CD4-positive, alpha-beta memory T cell (primary cell): Measurements from ENCODE around the gene LIPG. TPM values are rescaled to one million over a fixed set of nuclear protein-coding genes. Genes with fewer than 3 reads are reported as not detected.

ENCODE experiments used
- CTCF ChIA-PET: fragments of 350-600 bp; sonication (Branson Sonifier 250); formaldehyde crosslinking; loops from one replicate; lab custom pipeline; 2021; ENCODE audit warnings: inconsistent platforms; ENCODE audit not compliant: partially characterized antibody; lab: Charles Lee
- POLR2A ChIA-PET: fragments of 350-600 bp; sonication (Branson Sonifier 250); formaldehyde crosslinking; loops from one replicate; lab custom pipeline; 2021; ENCODE audit not compliant: partially characterized antibody; lab: Charles Lee
- DNase-seq, 5 donors: peaks; one replicate each; pipeline versions ENCODE4 v3.0.0 to v3.0.0-alpha.2; 2020 to 2022; ENCODE audit warnings: mixed read lengths in 1 of 5
- H3K27ac ChIP-seq: one replicate; pipeline ENCODE4 v1.7.0; 2013; ENCODE audit warnings: low read depth, low read length
- H3K27me3 ChIP-seq: 2 replicates; pipeline ENCODE4 v1.7.0; 2013; ENCODE audit warnings: mild to moderate bottlenecking, low read length, moderate library complexity; ENCODE audit not compliant: insufficient read depth
- H3K36me3 ChIP-seq: 2 replicates; pipeline ENCODE4 v1.7.0; 2013; ENCODE audit warnings: mild to moderate bottlenecking, low read length, moderate library complexity; ENCODE audit not compliant: insufficient read depth
- H3K4me1 ChIP-seq: 2 replicates; pipeline ENCODE4 v1.7.0; 2013; ENCODE audit warnings: mild to moderate bottlenecking, low read length, moderate library complexity; ENCODE audit not compliant: insufficient read depth
- H3K4me3 ChIP-seq, 2 donors: one replicate each; pipeline ENCODE4 v1.7.0; 2013; ENCODE audit warnings: low read length in 2 of 2, mild to moderate bottlenecking in 1 of 2
- H3K9me3 ChIP-seq, 2 donors: one replicate each; pipeline ENCODE4 v1.7.0; 2013; ENCODE audit warnings: low read length in 2 of 2, control low read depth in 1 of 2; ENCODE audit not compliant: control insufficient read depth in 1 of 2
- H3K27ac Mint-ChIP-seq, 7 donors: one replicate each; pipeline ENCODE4 v1.8.0; 2020 to 2021; ENCODE audit warnings: mixed read lengths in 7 of 7, mild to moderate bottlenecking in 6 of 7, inconsistent platforms in 3 of 7, moderate library complexity in 3 of 7
- H3K27me3 Mint-ChIP-seq, 2 donors: one replicate each; pipeline ENCODE4 v1.8.0; 2020 to 2021; ENCODE audit warnings: mixed read lengths in 2 of 2
- H3K36me3 Mint-ChIP-seq, 2 donors: one replicate each; pipeline ENCODE4 v1.8.0; 2020 to 2021; ENCODE audit warnings: mixed read lengths in 2 of 2, inconsistent platforms in 1 of 2, mild to moderate bottlenecking in 1 of 2
- H3K4me1 Mint-ChIP-seq, 4 donors: one replicate each; pipeline ENCODE4 v1.8.0; 2020 to 2021; ENCODE audit warnings: mixed read lengths in 4 of 4, mild to moderate bottlenecking in 1 of 4
- H3K4me3 Mint-ChIP-seq, 8 donors: one replicate each; pipeline ENCODE4 v1.8.0; 2020 to 2021; ENCODE audit warnings: mixed read lengths in 8 of 8, mild to moderate bottlenecking in 7 of 8, moderate library complexity in 6 of 8, inconsistent platforms in 3 of 8
- H3K9me3 Mint-ChIP-seq, 8 donors: one replicate each; pipeline ENCODE4 v1.8.0; 2020 to 2021; ENCODE audit warnings: mixed read lengths in 8 of 8, mild to moderate bottlenecking in 5 of 8, inconsistent platforms in 3 of 8, moderate library complexity in 1 of 8
- intact Hi-C: fragments of 100-400 bp; cut with micrococcal nuclease; formaldehyde crosslinking; loops from one replicate; pipeline ENCODE4 v1.15.1; 2023
- polyA plus RNA-seq, 2 donors: library from polyadenylated mRNA; unstranded; fragments of 300-500 nt; fragmentation: Illumina TruSeq; gene quantifications; one replicate each; pipeline ENCODE4 v1.2.3, GENCODE V29; 2021
- total RNA-seq, 2 experiments: library from RNA; stranded (reverse); gene quantifications; one replicate each; pipeline ENCODE4 v1.2.3, GENCODE V29; 2021

LIPG gene
- total and polyA plus RNA-seq, 4 experiments from 2014 or later, result not detected

GRCh38 chr18:49564518-49564834, 2.6 kb downstream of the LIPG start:
- no peak for DNase-seq
- H3K4me3 Mint-ChIP-seq, result no peak overlapping the region
- H3K36me3 ChIP-seq, result no peaks in the 10 kb centered on the region
- H3K4me1 Mint-ChIP-seq, result peaks cover 14 to 36% (median 22%) of the 10 kb centered on the region in 4 donors
- H3K9me3 Mint-ChIP-seq, result peaks cover 0 to 2% (median 0%) of the 10 kb centered on the region in 8 donors
- H3K27ac Mint-ChIP-seq, result no peak overlapping the region
- POLR2A ChIA-PET, result no interaction called here
- intact Hi-C loops, result no loop called here
- H3K27ac ChIP-seq, result no peak overlapping the region
- peaks cover 49 to 57% of the 10 kb centered on the region in 2 donors for H3K27me3 Mint-ChIP-seq
- CTCF ChIA-PET, result no interaction called here
- peaks cover 27% of the 10 kb centered on the region for H3K27me3 ChIP-seq
- no peaks in the 10 kb centered on the region for H3K36me3 Mint-ChIP-seq
- peaks cover 23% of the 10 kb centered on the region for H3K4me1 ChIP-seq
- H3K4me3 ChIP-seq, result no peak overlapping the region
- H3K9me3 ChIP-seq, result no peaks in the 10 kb centered on the region

DNA sequence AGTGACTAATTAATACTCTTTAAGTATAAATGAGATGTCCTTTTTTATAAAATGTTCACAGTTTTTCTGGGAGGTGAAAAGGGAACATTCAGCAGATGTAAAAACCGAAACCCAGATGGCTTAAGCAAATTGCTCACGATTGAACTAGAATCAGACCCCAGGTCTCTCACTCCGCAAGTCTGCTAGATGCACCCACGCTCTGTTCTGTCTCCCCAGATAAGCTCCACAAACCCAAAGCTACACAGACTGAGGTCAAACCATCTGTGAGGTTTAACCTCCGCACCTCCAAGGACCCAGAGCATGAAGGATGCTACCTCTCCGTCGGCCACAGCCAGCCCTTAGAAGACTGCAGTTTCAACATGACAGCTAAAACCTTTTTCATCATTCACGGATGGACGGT, 3.2 kb downstream of the LIPG start:
- no peaks in the 10 kb centered on the region for H3K36me3 Mint-ChIP-seq

GRCh38 chr18:49565612-49566011, 3.8 kb downstream of the LIPG start:
- Histone ChIP-seq H3K27ac (no peak overlapping the region), H3K36me3 (no peaks in the 10 kb centered on the region), H3K27me3 (peaks cover 27% of the 10 kb centered on the region), H3K4me1 (peaks cover 20% of the 10 kb centered on the region), H3K9me3 (no peaks in the 10 kb centered on the region), H3K4me3 (no peak overlapping the region)
- Mint-ChIP-seq H3K27me3 (peaks cover 42 to 54% of the 10 kb centered on the region in 2 donors), H3K27ac (no peak overlapping the region), H3K4me3 (no peak overlapping the region), H3K4me1 (peaks cover 14 to 31% (median 17%) of the 10 kb centered on the region in 4 donors), H3K9me3 (peaks cover 0 to 2% (median 0%) of the 10 kb centered on the region in 8 donors), H3K36me3 (no peaks in the 10 kb centered on the region)
- POLR2A ChIA-PET, result no interaction called here
- intact Hi-C loops, result no loop called here
- CTCF ChIA-PET, result interaction anchor here (1.9 kb wide), 1 partner anchor 294 kb away, joined by 8 read pairs; no protein-coding TSS in a partner anchor
- no peak for DNase-seq

More for the DNA sequence above, 3.2 kb downstream of the LIPG start:
- H3K27me3 ChIP-seq, result peaks cover 27% of the 10 kb centered on the region
- peaks cover 46 to 58% of the 10 kb centered on the region in 2 donors for H3K27me3 Mint-ChIP-seq
- H3K4me1 ChIP-seq, result peaks cover 23% of the 10 kb centered on the region
- H3K4me1 Mint-ChIP-seq, result peaks cover 14 to 36% (median 21%) of the 10 kb centered on the region in 4 donors
- no peaks in the 10 kb centered on the region for H3K36me3 ChIP-seq
- H3K4me3 Mint-ChIP-seq, result no peak overlapping the region
- no peak overlapping the region for H3K27ac ChIP-seq
- H3K27ac Mint-ChIP-seq, result no peak overlapping the region
- DNase-seq, result no peak
- no peaks in the 10 kb centered on the region for H3K9me3 ChIP-seq
- ChIA-PET CTCF (interaction anchor here (1.9 kb wide), 1 partner anchor 294 kb away, joined by 8 read pairs; no protein-coding TSS in a partner anchor), POLR2A (no interaction called here)
- H3K4me3 ChIP-seq, result no peak overlapping the region
- intact Hi-C loops, result no loop called here
- peaks cover 0 to 2% (median 0%) of the 10 kb centered on the region in 8 donors for H3K9me3 Mint-ChIP-seq

GRCh38 chr18:49566217-49566770, 4.4 kb downstream of the LIPG start:
- no peak overlapping the region for H3K4me3 Mint-ChIP-seq
- peaks cover 0 to 2% (median 0%) of the 10 kb centered on the region in 8 donors for H3K9me3 Mint-ChIP-seq
- H3K27me3 ChIP-seq, result peaks cover 21% of the 10 kb centered on the region
- CTCF ChIA-PET, result interaction anchor here (1.9 kb wide), 1 partner anchor 293 kb away, joined by 8 read pairs; no protein-coding TSS in a partner anchor
- no peak overlapping the region for H3K27ac Mint-ChIP-seq
- peaks cover 13% of the 10 kb centered on the region for H3K4me1 ChIP-seq
- DNase-seq, result no peak
- H3K36me3 Mint-ChIP-seq, result no peaks in the 10 kb centered on the region
- peaks cover 9 to 24% (median 12%) of the 10 kb centered on the region in 4 donors for H3K4me1 Mint-ChIP-seq
- peaks cover 38 to 48% of the 10 kb centered on the region in 2 donors for H3K27me3 Mint-ChIP-seq
- POLR2A ChIA-PET, result no interaction called here
- no peaks in the 10 kb centered on the region for H3K9me3 ChIP-seq
- intact Hi-C loops, result no loop called here
- H3K36me3 ChIP-seq, result no peaks in the 10 kb centered on the region
- H3K27ac ChIP-seq, result no peak overlapping the region
- no peak overlapping the region for H3K4me3 ChIP-seq

GRCh38 chr18:49566985-49567384, 5.1 kb downstream of the LIPG start:
- Histone ChIP-seq H3K4me3 (no peak overlapping the region), H3K36me3 (no peaks in the 10 kb centered on the region), H3K4me1 (peaks cover 6% of the 10 kb centered on the region), H3K27ac (no peak overlapping the region), H3K27me3 (peaks cover 17% of the 10 kb centered on the region), H3K9me3 (no peaks in the 10 kb centered on the region)
- ChIA-PET CTCF (interaction anchor here (1.9 kb wide), 1 partner anchor 292 kb away, joined by 8 read pairs; no protein-coding TSS in a partner anchor), POLR2A (no interaction called here)
- Mint-ChIP-seq H3K4me1 (peaks cover 5 to 17% (median 8%) of the 10 kb centered on the region in 4 donors), H3K4me3 (no peak overlapping the region), H3K9me3 (peaks cover 0 to 2% (median 0%) of the 10 kb centered on the region in 8 donors), H3K27me3 (peaks cover 32 to 41% of the 10 kb centered on the region in 2 donors), H3K36me3 (no peaks in the 10 kb centered on the region), H3K27ac (no peak overlapping the region)
- intact Hi-C loops, result no loop called here
- DNase-seq, result no peak

DNA sequence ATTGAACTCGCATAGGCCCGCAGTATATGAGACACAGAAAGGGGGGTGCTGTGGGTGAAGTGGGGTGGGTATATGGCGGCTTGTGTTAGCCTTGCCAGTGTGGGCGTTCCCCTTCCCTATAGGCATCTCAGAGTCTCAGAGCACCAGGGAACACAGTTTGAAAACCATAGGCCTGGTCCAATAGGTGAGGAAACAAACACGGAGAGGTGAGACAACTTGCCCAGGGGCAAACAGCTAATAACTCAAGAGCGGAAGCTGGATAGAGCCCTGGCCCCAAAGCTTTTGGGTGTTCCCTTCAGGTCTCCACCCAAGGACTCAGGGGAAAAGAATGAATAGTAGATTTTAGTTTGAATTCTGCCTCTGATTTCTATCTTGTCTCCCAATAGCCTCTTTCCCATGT, 7.9 kb downstream of the LIPG start:
- no peaks in the 10 kb centered on the region for H3K9me3 Mint-ChIP-seq
- Histone ChIP-seq H3K4me1 (no peaks in the 10 kb centered on the region), H3K27me3 (peaks cover 5% of the 10 kb centered on the region), H3K9me3 (no peaks in the 10 kb centered on the region), H3K27ac (no peak overlapping the region), H3K36me3 (no peaks in the 10 kb centered on the region), H3K4me3 (no peak overlapping the region)
- intact Hi-C loops, result no loop called here
- no peak for DNase-seq
- no peak overlapping the region for H3K27ac Mint-ChIP-seq
- no peak overlapping the region for H3K4me3 Mint-ChIP-seq
- no peaks in the 10 kb centered on the region for H3K36me3 Mint-ChIP-seq
- ChIA-PET CTCF (interaction anchor here (1.0 to 1.7 kb wide), 2 partner anchors 11 to 59 kb away, joined by 3 to 4 read pairs; no protein-coding TSS in a partner anchor), POLR2A (interaction anchor here (0.6 kb wide), 1 partner anchor 291 kb away, joined by 3 read pairs; no protein-coding TSS in a partner anchor)
- H3K4me1 Mint-ChIP-seq, result no peaks in the 10 kb centered on the region
- peaks cover 15 to 18% of the 10 kb centered on the region in 2 donors for H3K27me3 Mint-ChIP-seq

DNA sequence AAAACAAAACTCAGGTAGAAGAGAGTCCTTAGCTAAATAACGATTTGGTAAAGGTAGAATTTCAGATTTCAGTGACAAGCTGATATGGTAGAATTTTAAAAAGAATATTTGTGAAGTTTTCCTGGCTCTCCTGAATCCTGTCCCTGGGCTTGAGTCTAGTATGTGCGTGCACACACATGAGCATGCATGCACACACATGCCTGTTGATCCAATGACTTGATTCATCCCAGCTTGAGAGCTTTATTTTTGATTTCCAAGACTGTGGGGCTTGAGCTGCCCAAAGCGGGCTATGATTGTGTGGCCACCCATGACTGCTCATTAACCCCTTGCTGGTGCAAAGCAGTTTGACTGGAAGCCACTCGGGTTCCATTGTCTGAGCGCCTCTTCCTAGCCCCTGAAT, 9.0 kb downstream of the LIPG start:
- peaks cover 8 to 11% of the 10 kb centered on the region in 2 donors for H3K27me3 Mint-ChIP-seq
- CTCF ChIA-PET, result interaction anchor here (1.0 kb wide), 1 partner anchor 12 kb away, joined by 3 read pairs; no protein-coding TSS in a partner anchor
- no peaks in the 10 kb centered on the region for H3K9me3 Mint-ChIP-seq
- no peaks in the 10 kb centered on the region for H3K36me3 Mint-ChIP-seq
- H3K4me1 ChIP-seq, result no peaks in the 10 kb centered on the region
- POLR2A ChIA-PET, result no interaction called here
- H3K4me3 Mint-ChIP-seq, result peak overlapping the region in 1 of 8 donors; percentile 36
- H3K36me3 ChIP-seq, result no peaks in the 10 kb centered on the region
- H3K27ac Mint-ChIP-seq, result no peak overlapping the region
- intact Hi-C loops, result no loop called here
- H3K4me1 Mint-ChIP-seq, result no peaks in the 10 kb centered on the region
- DNase-seq, result no peak
- no peaks in the 10 kb centered on the region for H3K9me3 ChIP-seq
- H3K27ac ChIP-seq, result no peak overlapping the region
- no peak overlapping the region for H3K4me3 ChIP-seq
- peaks cover 5% of the 10 kb centered on the region for H3K27me3 ChIP-seq
